Neural cell (in vitro differentiated cells): ENCODE data around the gene CSMD2. TPM values are rescaled to one million over a fixed set of nuclear protein-coding genes. Genes with fewer than 3 reads are reported as not detected.

Source experiments
- H2AFZ ChIP-seq: fragments of 200-600, 300-800 bp; sonication (generic), shearing (Covaris generic); 2 replicates; pipeline ENCODE4 v1.6.0; 2014; ENCODE audit warnings: low read depth, mild to moderate bottlenecking, antibody characterized with exemption, low read length, moderate library complexity
- H3F3A ChIP-seq: fragments of 200-600 bp; shearing (Covaris generic); 2 replicates; pipeline ENCODE4 v1.6.1; 2016; ENCODE audit warnings: mild to moderate bottlenecking, moderate library complexity, mixed read lengths, antibody characterized with exemption, low read length; ENCODE audit not compliant: insufficient read depth, poor library complexity, severe bottlenecking
- H3K27ac ChIP-seq: fragments of 200-600, 300-800 bp; sonication (generic), shearing (Covaris generic); 2 replicates; pipeline ENCODE4 v1.5.1; 2014; ENCODE audit warnings: mild to moderate bottlenecking, low read length, moderate library complexity
- H3K27me3 ChIP-seq: fragments of 300-800, 200-600 bp; sonication (generic), shearing (Covaris generic); 2 replicates; pipeline ENCODE4 v1.6.0; 2014; ENCODE audit warnings: mild to moderate bottlenecking, low read depth, low read length, moderate library complexity; ENCODE audit not compliant: insufficient read depth
- H3K36me3 ChIP-seq: fragments of 300-800, 200-600 bp; sonication (generic), shearing (Covaris generic); 2 replicates; pipeline ENCODE4 v1.5.1; 2014; ENCODE audit warnings: mild to moderate bottlenecking, antibody characterized with exemption, low read length, moderate library complexity; ENCODE audit not compliant: insufficient read depth
- H3K4me2 ChIP-seq: fragments of 300-800, 200-600 bp; sonication (generic), shearing (Covaris generic); 2 replicates; pipeline ENCODE4 v1.6.0; 2014; ENCODE audit warnings: mild to moderate bottlenecking, low read length
- H3K4me3 ChIP-seq: fragments of 300-800, 200-600 bp; sonication (generic), shearing (Covaris generic); 2 replicates; pipeline ENCODE4 v1.5.1; 2014; ENCODE audit warnings: mild to moderate bottlenecking, low read length, moderate library complexity
- H3K79me2 ChIP-seq: fragments of 200-600 bp; shearing (Covaris generic); replicated peaks from 2 replicates; pipeline ENCODE4 v1.6.0; 2014; ENCODE audit warnings: mild to moderate bottlenecking, low read length, moderate library complexity; ENCODE audit not compliant: insufficient read depth
- H3K9ac ChIP-seq: fragments of 300-800, 200-600 bp; sonication (generic), shearing (Covaris generic); 2 replicates; pipeline ENCODE4 v1.6.1; 2016; ENCODE audit warnings: mild to moderate bottlenecking, low read length, mixed read lengths
- H3K9me2 ChIP-seq: fragments of 200-600 bp; shearing (Covaris generic); 2 replicates; pipeline ENCODE4 v1.6.1; 2016; ENCODE audit warnings: mild to moderate bottlenecking, low read length, mixed read lengths; ENCODE audit not compliant: insufficient read depth
- H3K9me3 ChIP-seq: fragments of 200-600, 300-800 bp; sonication (generic), shearing (Covaris generic); 2 replicates; pipeline ENCODE4 v1.6.1; 2016; ENCODE audit warnings: mild to moderate bottlenecking, mixed run types, low read length, moderate library complexity, mixed read lengths
- H4K20me1 ChIP-seq: fragments of 200-600 bp; shearing (Covaris generic); 2 replicates; pipeline ENCODE4 v1.6.1; 2016; ENCODE audit warnings: mild to moderate bottlenecking, mixed run types; ENCODE audit not compliant: insufficient read depth
- EP300 ChIP-seq: fragments of 450-650 bp; conservative IDR thresholded peaks from 2 replicates; pipeline ENCODE4 v1.6.1; 2014; ENCODE audit warnings: antibody characterized with exemption, mild to moderate bottlenecking, moderate library complexity; ENCODE audit not compliant: poor library complexity, severe bottlenecking
- EZH2 ChIP-seq: fragments of 200-600, 300-800 bp; shearing (Covaris generic), sonication (generic); IDR thresholded peaks from 2 replicates; pipeline ENCODE4 v1.6.1; 2014; ENCODE audit warnings: antibody characterized with exemption, low read length, borderline replicate concordance, mild to moderate bottlenecking; ENCODE audit not compliant: insufficient read depth, poor library complexity, severe bottlenecking
- MXI1 ChIP-seq: fragments of 450-650 bp; conservative IDR thresholded peaks from 2 replicates; pipeline ENCODE4 v1.6.1; 2014; ENCODE audit warnings: antibody characterized with exemption, mild to moderate bottlenecking; ENCODE audit not compliant: poor library complexity, severe bottlenecking
- POLR2AphosphoS5 ChIP-seq: IDR thresholded peaks from 2 replicates; pipeline ENCODE4 v1.6.1; 2012
- RAD21 ChIP-seq: fragments of 450-650 bp; conservative IDR thresholded peaks from 2 replicates; pipeline ENCODE4 v1.6.1; 2014; ENCODE audit warnings: antibody characterized with exemption, mild to moderate bottlenecking, moderate library complexity
- SMC3 ChIP-seq: fragments of 450-650 bp; conservative IDR thresholded peaks from 2 replicates; pipeline ENCODE4 v1.6.1; 2014; ENCODE audit warnings: antibody characterized with exemption, mild to moderate bottlenecking, moderate library complexity; ENCODE audit not compliant: poor library complexity
- TAF1 ChIP-seq: IDR thresholded peaks from 2 replicates; pipeline ENCODE4 v1.6.1; 2012; ENCODE audit warnings: low read depth
- polyA plus RNA-seq: library from polyadenylated mRNA; depleted of rRNA; stranded (reverse); fragments of >200 nt; gene quantifications from 2 replicates; pipeline ENCODE4 v1.2.3, GENCODE V29; 2014
- TF ChIP-seq, protein P1 (sequence below): fragments of 450-650 bp; IDR thresholded peaks from 2 replicates; pipeline ENCODE4 v1.5.1; 2014; ENCODE audit warnings: antibody characterized with exemption, mild to moderate bottlenecking, moderate library complexity; ENCODE audit not compliant: poor library complexity, severe bottlenecking
- TF ChIP-seq, protein P2 (sequence below): IDR thresholded peaks from 2 replicates; pipeline ENCODE4 v1.6.1; 2012; ENCODE audit warnings: borderline replicate concordance

Gene CSMD2
- polyA plus RNA-seq, 1 donor from 2014 or later, result 9.6 TPM

DNA sequence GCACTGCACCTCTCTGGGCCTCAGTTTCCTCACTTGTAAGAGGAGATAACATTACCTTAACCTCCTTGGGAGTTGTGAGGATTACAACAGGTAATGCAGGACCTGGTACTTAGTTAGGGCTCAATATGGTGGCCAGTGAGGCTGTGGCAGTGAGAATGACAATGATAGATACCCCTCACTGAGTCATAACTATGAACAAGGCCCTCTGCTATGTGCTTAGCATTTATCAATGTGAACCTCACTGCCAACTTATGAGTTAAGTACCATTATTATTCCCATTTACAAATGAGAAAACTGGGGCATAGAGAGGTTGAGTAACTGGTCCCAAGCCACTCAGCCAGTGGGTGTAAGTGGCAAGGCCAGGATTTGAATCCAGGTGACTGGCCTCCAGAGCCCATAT lies 236.8 kb downstream of the CSMD2 start:
- Histone ChIP-seq H2AFZ (no peak overlapping the region), H3K27me3 (no peaks in the 10 kb centered on the region), H3K27ac (no peak overlapping the region), H3K9me3 (no peaks in the 10 kb centered on the region), H3K4me2 (no peak overlapping the region), H3K9ac (no peak overlapping the region), H3K4me3 (no peak overlapping the region), H3K9me2 (no peaks in the 10 kb centered on the region), H3K79me2 (no peaks in the 10 kb centered on the region), H4K20me1 (no peaks in the 10 kb centered on the region), H3K36me3 (no peaks in the 10 kb centered on the region), H3F3A (no peaks in the 10 kb centered on the region)
- TF ChIP-seq MXI1, result no peak
- no peak for TF ChIP-seq EP300
- no peak for TF ChIP-seq RAD21
- no peak for TF ChIP-seq POLR2AphosphoS5
- no peak for TF ChIP-seq SMC3
- TF ChIP-seq, protein P1, sequence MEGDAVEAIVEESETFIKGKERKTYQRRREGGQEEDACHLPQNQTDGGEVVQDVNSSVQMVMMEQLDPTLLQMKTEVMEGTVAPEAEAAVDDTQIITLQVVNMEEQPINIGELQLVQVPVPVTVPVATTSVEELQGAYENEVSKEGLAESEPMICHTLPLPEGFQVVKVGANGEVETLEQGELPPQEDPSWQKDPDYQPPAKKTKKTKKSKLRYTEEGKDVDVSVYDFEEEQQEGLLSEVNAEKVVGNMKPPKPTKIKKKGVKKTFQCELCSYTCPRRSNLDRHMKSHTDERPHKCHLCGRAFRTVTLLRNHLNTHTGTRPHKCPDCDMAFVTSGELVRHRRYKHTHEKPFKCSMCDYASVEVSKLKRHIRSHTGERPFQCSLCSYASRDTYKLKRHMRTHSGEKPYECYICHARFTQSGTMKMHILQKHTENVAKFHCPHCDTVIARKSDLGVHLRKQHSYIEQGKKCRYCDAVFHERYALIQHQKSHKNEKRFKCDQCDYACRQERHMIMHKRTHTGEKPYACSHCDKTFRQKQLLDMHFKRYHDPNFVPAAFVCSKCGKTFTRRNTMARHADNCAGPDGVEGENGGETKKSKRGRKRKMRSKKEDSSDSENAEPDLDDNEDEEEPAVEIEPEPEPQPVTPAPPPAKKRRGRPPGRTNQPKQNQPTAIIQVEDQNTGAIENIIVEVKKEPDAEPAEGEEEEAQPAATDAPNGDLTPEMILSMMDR, result no peak
- no peak for TF ChIP-seq TAF1
- TF ChIP-seq, protein P2, sequence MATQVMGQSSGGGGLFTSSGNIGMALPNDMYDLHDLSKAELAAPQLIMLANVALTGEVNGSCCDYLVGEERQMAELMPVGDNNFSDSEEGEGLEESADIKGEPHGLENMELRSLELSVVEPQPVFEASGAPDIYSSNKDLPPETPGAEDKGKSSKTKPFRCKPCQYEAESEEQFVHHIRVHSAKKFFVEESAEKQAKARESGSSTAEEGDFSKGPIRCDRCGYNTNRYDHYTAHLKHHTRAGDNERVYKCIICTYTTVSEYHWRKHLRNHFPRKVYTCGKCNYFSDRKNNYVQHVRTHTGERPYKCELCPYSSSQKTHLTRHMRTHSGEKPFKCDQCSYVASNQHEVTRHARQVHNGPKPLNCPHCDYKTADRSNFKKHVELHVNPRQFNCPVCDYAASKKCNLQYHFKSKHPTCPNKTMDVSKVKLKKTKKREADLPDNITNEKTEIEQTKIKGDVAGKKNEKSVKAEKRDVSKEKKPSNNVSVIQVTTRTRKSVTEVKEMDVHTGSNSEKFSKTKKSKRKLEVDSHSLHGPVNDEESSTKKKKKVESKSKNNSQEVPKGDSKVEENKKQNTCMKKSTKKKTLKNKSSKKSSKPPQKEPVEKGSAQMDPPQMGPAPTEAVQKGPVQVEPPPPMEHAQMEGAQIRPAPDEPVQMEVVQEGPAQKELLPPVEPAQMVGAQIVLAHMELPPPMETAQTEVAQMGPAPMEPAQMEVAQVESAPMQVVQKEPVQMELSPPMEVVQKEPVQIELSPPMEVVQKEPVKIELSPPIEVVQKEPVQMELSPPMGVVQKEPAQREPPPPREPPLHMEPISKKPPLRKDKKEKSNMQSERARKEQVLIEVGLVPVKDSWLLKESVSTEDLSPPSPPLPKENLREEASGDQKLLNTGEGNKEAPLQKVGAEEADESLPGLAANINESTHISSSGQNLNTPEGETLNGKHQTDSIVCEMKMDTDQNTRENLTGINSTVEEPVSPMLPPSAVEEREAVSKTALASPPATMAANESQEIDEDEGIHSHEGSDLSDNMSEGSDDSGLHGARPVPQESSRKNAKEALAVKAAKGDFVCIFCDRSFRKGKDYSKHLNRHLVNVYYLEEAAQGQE, result no peak
- TF ChIP-seq EZH2, result no peak

DNA sequence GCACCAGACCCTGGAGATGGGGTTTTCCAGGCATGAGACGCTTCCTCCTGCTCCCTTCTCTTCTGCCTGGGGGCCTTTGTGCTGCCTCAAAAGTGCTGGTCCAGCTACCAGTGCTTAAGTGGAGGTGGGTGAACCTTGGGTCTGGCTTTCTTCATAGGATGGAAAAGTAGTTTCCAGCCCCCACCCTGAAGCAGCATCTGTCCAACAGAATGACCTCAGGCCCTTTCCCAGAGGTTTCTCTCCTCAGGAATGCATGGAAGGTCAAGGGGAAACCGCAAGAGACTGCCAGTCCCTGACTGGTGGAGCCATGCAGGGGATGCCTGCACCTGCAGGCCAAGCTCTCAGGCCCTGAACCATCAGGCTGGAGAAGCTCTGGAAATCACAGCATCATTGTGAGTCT lies 237.3 kb downstream of the CSMD2 start:
- Histone ChIP-seq H3F3A (no peaks in the 10 kb centered on the region), H3K36me3 (no peaks in the 10 kb centered on the region), H3K9me2 (no peaks in the 10 kb centered on the region), H4K20me1 (no peaks in the 10 kb centered on the region), H3K79me2 (no peaks in the 10 kb centered on the region), H3K4me2 (no peak overlapping the region), H3K4me3 (no peak overlapping the region), H3K27me3 (no peaks in the 10 kb centered on the region), H3K9me3 (no peaks in the 10 kb centered on the region), H2AFZ (no peak overlapping the region), H3K9ac (no peak overlapping the region), H3K27ac (no peak overlapping the region)
- no peak for TF ChIP-seq POLR2AphosphoS5
- no peak for TF ChIP-seq SMC3
- TF ChIP-seq RAD21, result no peak
- TF ChIP-seq TAF1, result no peak
- no peak for TF ChIP-seq EP300
- no peak for TF ChIP-seq EZH2
- TF ChIP-seq, protein P1, result no peak
- TF ChIP-seq, protein P2, result no peak
- no peak for TF ChIP-seq MXI1
